Parathyroid adenoma (tissue), 2 donors: ENCODE measurements around the gene NFIX.

Experiments used
- H2AFZ ChIP-seq: fragments of 300-600 bp; sonication (generic); one replicate; pipeline ENCODE4 v1.7.0; 2017; ENCODE audit warnings: antibody characterized with exemption, mild to moderate bottlenecking
- H3K27ac ChIP-seq: fragments of 300-600 bp; sonication (generic); one replicate; pipeline ENCODE4 v1.7.0; 2017
- H3K27me3 ChIP-seq: fragments of 300-600 bp; sonication (generic); one replicate; pipeline ENCODE4 v1.7.0; 2017; ENCODE audit warnings: low read length; ENCODE audit not compliant: control insufficient read depth, insufficient read depth
- H3K36me3 ChIP-seq: fragments of 300-600 bp; sonication (generic); one replicate; pipeline ENCODE4 v1.7.0; 2017; ENCODE audit warnings: low read length; ENCODE audit not compliant: control insufficient read depth, insufficient read depth
- H3K4me1 ChIP-seq: fragments of 300-600 bp; sonication (generic); one replicate; pipeline ENCODE4 v1.7.0; 2017; ENCODE audit warnings: control low read depth
- H3K4me2 ChIP-seq: fragments of 300-600 bp; sonication (generic); one replicate; pipeline ENCODE4 v1.7.0; 2017; ENCODE audit warnings: low read length
- H3K4me3 ChIP-seq: fragments of 300-600 bp; sonication (generic); one replicate; pipeline ENCODE4 v1.7.0; 2017; ENCODE audit warnings: low read depth, low read length
- H3K79me2 ChIP-seq: fragments of 300-600 bp; sonication (generic); one replicate; pipeline ENCODE4 v1.7.0; 2017; ENCODE audit warnings: control low read depth
- H3K9ac ChIP-seq: fragments of 300-600 bp; sonication (generic); one replicate; pipeline ENCODE4 v1.7.0; 2017; ENCODE audit warnings: mild to moderate bottlenecking
- H3K9me3 ChIP-seq: fragments of 300-600 bp; sonication (generic); one replicate; pipeline ENCODE4 v1.7.0; 2017; ENCODE audit warnings: low read length; ENCODE audit not compliant: control insufficient read depth
- CTCF ChIP-seq: fragments of 300-600 bp; sonication (generic); IDR thresholded peaks from one replicate; pipeline ENCODE4 v1.7.0; 2017; ENCODE audit warnings: antibody characterized with exemption, mild to moderate bottlenecking
- donor health status: primary hyperparathyroidism.

The NFIX gene

GRCh38 chr19:12990853-12991252, 4.4 kb upstream of the NFIX start:
- Histone ChIP-seq H3K9me3 (no peaks in the 10 kb centered on the region), H3K27ac (no peak overlapping the region), H3K79me2 (no peaks in the 10 kb centered on the region), H3K27me3 (no peaks in the 10 kb centered on the region), H3K36me3 (no peaks in the 10 kb centered on the region), H3K9ac (no peak overlapping the region), H2AFZ (no peak overlapping the region), H3K4me3 (no peak overlapping the region), H3K4me2 (no peak overlapping the region), H3K4me1 (peaks cover 2% of the 10 kb centered on the region)
- TF ChIP-seq CTCF = no peak

GRCh38 chr19:12991296-12991695, 4.0 kb upstream of the NFIX start:
- no peaks in the 10 kb centered on the region for H3K9me3 ChIP-seq
- H3K9ac ChIP-seq = no peak overlapping the region
- H3K27me3 ChIP-seq = no peaks in the 10 kb centered on the region
- peaks cover 2% of the 10 kb centered on the region for H3K4me1 ChIP-seq
- H3K79me2 ChIP-seq = no peaks in the 10 kb centered on the region
- no peak overlapping the region for H3K4me2 ChIP-seq
- H2AFZ ChIP-seq = no peak overlapping the region
- no peak for TF ChIP-seq CTCF
- no peaks in the 10 kb centered on the region for H3K36me3 ChIP-seq
- no peak overlapping the region for H3K27ac ChIP-seq
- H3K4me3 ChIP-seq = no peak overlapping the region

GRCh38 chr19:12992729-12993128, 2.5 kb upstream of the NFIX start:
- H3K4me3 ChIP-seq = no peak overlapping the region
- H3K27ac ChIP-seq = no peak overlapping the region
- H3K4me2 ChIP-seq = no peak overlapping the region
- no peak overlapping the region for H2AFZ ChIP-seq
- no peaks in the 10 kb centered on the region for H3K27me3 ChIP-seq
- no peaks in the 10 kb centered on the region for H3K9me3 ChIP-seq
- H3K36me3 ChIP-seq = no peaks in the 10 kb centered on the region
- H3K4me1 ChIP-seq = peaks cover 5% of the 10 kb centered on the region
- H3K79me2 ChIP-seq = peaks cover 3% of the 10 kb centered on the region
- no peak overlapping the region for H3K9ac ChIP-seq
- TF ChIP-seq CTCF = no peak

GRCh38 chr19:12993562-12993961, 1.7 kb upstream of the NFIX start:
- Histone ChIP-seq H3K4me2 (no peak overlapping the region), H3K4me1 (peaks cover 5% of the 10 kb centered on the region), H3K79me2 (peaks cover 3% of the 10 kb centered on the region), H3K27ac (no peak overlapping the region), H3K4me3 (no peak overlapping the region), H3K9me3 (no peaks in the 10 kb centered on the region), H3K9ac (no peak overlapping the region), H3K27me3 (no peaks in the 10 kb centered on the region), H3K36me3 (no peaks in the 10 kb centered on the region), H2AFZ (no peak overlapping the region)
- TF ChIP-seq CTCF = no peak

- Histone ChIP-seq H3K4me1 (peaks cover 5% of the 10 kb centered on the region), H3K4me3 (peak overlapping the region; percentile 72), H3K9me3 (no peaks in the 10 kb centered on the region), H3K27me3 (no peaks in the 10 kb centered on the region), H3K4me2 (peak overlapping the region; percentile 77), H3K27ac (no peak overlapping the region), H3K36me3 (no peaks in the 10 kb centered on the region), H2AFZ (peak overlapping the region; percentile 89), H3K79me2 (peaks cover 5% of the 10 kb centered on the region), H3K9ac (no peak overlapping the region)
- TF ChIP-seq CTCF = no peak
Observed at GRCh38 chr19:12995596-12996405, 526 bp downstream of the NFIX start.
